ENCODE results near the gene HTRA1.

DNA sequence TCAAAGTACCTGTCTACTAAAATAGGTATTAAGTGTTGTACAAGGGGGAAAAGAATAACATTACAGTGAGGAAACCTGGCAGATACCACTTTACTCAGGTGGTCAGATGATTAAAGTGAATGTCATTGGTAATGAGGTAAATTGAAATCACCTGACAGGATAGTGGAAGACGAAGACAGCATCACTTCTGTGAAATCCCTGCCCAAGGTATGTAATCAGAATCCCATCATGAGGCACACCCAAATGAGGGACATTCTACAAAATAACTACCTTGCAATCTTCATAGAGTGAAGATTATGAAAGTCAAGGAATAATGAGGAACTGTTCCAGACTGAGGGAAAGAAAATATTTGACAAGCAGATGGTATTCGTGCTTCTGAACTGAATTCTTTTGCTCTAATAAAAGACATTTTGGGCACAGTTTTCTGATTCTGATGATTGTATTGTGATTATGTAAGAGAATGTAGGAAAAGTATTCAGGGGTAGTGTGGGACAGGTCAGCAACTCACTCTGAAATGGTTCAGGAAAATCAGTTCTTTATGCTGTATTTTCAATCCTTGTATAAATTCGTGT lies 40.2 kb upstream of the HTRA1 start:
- no peak for TF ChIP-seq POLR2AphosphoS5 (IDR thresholded peaks at IDR 0.05)
- TF ChIP-seq, protein P1, sequence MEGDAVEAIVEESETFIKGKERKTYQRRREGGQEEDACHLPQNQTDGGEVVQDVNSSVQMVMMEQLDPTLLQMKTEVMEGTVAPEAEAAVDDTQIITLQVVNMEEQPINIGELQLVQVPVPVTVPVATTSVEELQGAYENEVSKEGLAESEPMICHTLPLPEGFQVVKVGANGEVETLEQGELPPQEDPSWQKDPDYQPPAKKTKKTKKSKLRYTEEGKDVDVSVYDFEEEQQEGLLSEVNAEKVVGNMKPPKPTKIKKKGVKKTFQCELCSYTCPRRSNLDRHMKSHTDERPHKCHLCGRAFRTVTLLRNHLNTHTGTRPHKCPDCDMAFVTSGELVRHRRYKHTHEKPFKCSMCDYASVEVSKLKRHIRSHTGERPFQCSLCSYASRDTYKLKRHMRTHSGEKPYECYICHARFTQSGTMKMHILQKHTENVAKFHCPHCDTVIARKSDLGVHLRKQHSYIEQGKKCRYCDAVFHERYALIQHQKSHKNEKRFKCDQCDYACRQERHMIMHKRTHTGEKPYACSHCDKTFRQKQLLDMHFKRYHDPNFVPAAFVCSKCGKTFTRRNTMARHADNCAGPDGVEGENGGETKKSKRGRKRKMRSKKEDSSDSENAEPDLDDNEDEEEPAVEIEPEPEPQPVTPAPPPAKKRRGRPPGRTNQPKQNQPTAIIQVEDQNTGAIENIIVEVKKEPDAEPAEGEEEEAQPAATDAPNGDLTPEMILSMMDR (IDR thresholded peaks at IDR 0.05), result no peak
- TF ChIP-seq POLR2A (IDR thresholded peaks at IDR 0.05), result no peak
- no peak for TF ChIP-seq EP300 (IDR thresholded peaks at IDR 0.05)

Measured in stomach (tissue), 4 donors.